Smooth muscle cell (in vitro differentiated cells): ENCODE data around the gene PAK3. TPM values are rescaled to one million over a fixed set of nuclear protein-coding genes. Genes with fewer than 3 reads are reported as not detected.

Experiments used
- DNase-seq: peaks from one replicate; lab custom pipeline; 2025; ENCODE audit not compliant: unreplicated experiment; lab: John Stamatoyannopoulos, UW
- H2AFZ ChIP-seq: fragments of 200-600 bp; sonication (generic); 2 replicates; pipeline ENCODE4 v1.6.0; 2016; ENCODE audit warnings: antibody characterized with exemption, low read depth, mild to moderate bottlenecking
- H3F3A ChIP-seq: fragments of 200-600 bp; sonication (generic); 2 replicates; pipeline ENCODE4 v1.6.0; 2017; ENCODE audit warnings: antibody characterized with exemption, low read depth
- H3K27ac ChIP-seq: fragments of 200-600 bp; sonication (generic); 2 replicates; pipeline ENCODE4 v1.5.1; 2016; ENCODE audit warnings: low read depth, mild to moderate bottlenecking
- H3K27me3 ChIP-seq: fragments of 200-600 bp; sonication (generic); 2 replicates; pipeline ENCODE4 v1.6.1; 2016; ENCODE audit warnings: low read depth, mild to moderate bottlenecking
- H3K36me3 ChIP-seq: fragments of 200-600 bp; sonication (generic); 2 replicates; pipeline ENCODE4 v1.5.1; 2016; ENCODE audit warnings: low read depth
- H3K4me1 ChIP-seq: fragments of 200-600 bp; sonication (generic); 2 replicates; pipeline ENCODE4 v1.5.1; 2016; ENCODE audit warnings: low read depth
- H3K4me2 ChIP-seq: fragments of 200-600 bp; sonication (generic); 2 replicates; pipeline ENCODE4 v1.6.0; 2016; ENCODE audit warnings: mild to moderate bottlenecking
- H3K4me3 ChIP-seq: fragments of 200-600 bp; sonication (generic); 2 replicates; pipeline ENCODE4 v1.5.1; 2016; ENCODE audit warnings: mild to moderate bottlenecking
- H3K79me2 ChIP-seq: fragments of 200-600 bp; sonication (generic); 2 replicates; pipeline ENCODE4 v1.6.0; 2016; ENCODE audit warnings: low read depth, mild to moderate bottlenecking
- H3K9ac ChIP-seq: fragments of 200-600 bp; sonication (generic); 2 replicates; pipeline ENCODE4 v1.6.0; 2016; ENCODE audit warnings: low read depth
- H3K9me3 ChIP-seq: fragments of 200-600 bp; sonication (generic); replicated peaks from 2 replicates; pipeline ENCODE4 v1.5.1; 2016; ENCODE audit warnings: low read depth
- H4K20me1 ChIP-seq: fragments of 200-600 bp; sonication (generic); 2 replicates; pipeline ENCODE4 v1.6.0; 2016; ENCODE audit warnings: low read depth
- CTCF ChIP-seq: fragments of 200-600 bp; sonication (generic); IDR thresholded peaks from 2 replicates; pipeline ENCODE4 v1.5.1; 2017; ENCODE audit warnings: borderline replicate concordance, mild to moderate bottlenecking, antibody characterized with exemption; ENCODE audit not compliant: insufficient read depth, poor library complexity, severe bottlenecking
- WGBS: methylation state at CpG from one replicate; pipeline ENCODE4 v1.1.7; 2016; ENCODE audit warnings: low lambda C conversion rate; 5-methylcytosine and 5-hydroxymethylcytosine counted together
- polyA plus RNA-seq: library from polyadenylated mRNA; unstranded; fragments of >200 nt; fragmentation: Nextera tagmentation; extraction: Ambion mirVana; gene quantifications from 2 replicates; pipeline ENCODE4 v1.2.1, GENCODE V29; 2016
- total RNA-seq: library from RNA; depleted of rRNA; stranded (reverse); fragments of >200 nt; gene quantifications from 2 replicates; pipeline ENCODE4 v1.2.3, GENCODE V29; 2014

PAK3 gene
- total RNA-seq, result 0.04 and 0.36 TPM in 2 replicates
- 0.14 and 0.17 TPM in 2 replicates for polyA plus RNA-seq

- H3K79me2 ChIP-seq, result no peaks in the 10 kb centered on the region
- H4K20me1 ChIP-seq, result no peaks in the 10 kb centered on the region
- no peaks in the 10 kb centered on the region for H3F3A ChIP-seq
- no peak within 1 kb of the TSS for H3K27ac ChIP-seq
- peak within 1 kb of the TSS; percentile 58 for H3K4me3 ChIP-seq
- no peaks in the 10 kb centered on the region for H3K36me3 ChIP-seq
- H3K27me3 ChIP-seq, result peaks cover 54% of the 10 kb centered on the region
- H2AFZ ChIP-seq, result peak within 1 kb of the TSS; percentile 85
- no peak for TF ChIP-seq CTCF
- no peak within 1 kb of the TSS for H3K9ac ChIP-seq
- peak; percentile 7 for DNase-seq
- H3K9me3 ChIP-seq, result no peaks in the 10 kb centered on the region
- under 1% methylated on average over 42 of the region's 51 CpGs for WGBS
- peaks cover 5% of the 10 kb centered on the region for H3K4me1 ChIP-seq
- peak within 1 kb of the TSS; percentile 95 for H3K4me2 ChIP-seq
These were observed at the start of gene PAK3 for GRCh38 chrX:111095974-111096895. Gene PAK3 (plus strand): TSS chrX:111096191. CDS start chrX:111123104, 26,913 bp downstream.

GRCh38 chrX:111047575-111047974, 48.4 kb upstream of the PAK3 start:
- TF ChIP-seq CTCF, result no peak
- no peaks in the 10 kb centered on the region for H3K9me3 ChIP-seq
- no peak overlapping the region for H3K4me3 ChIP-seq
- no peak overlapping the region for H3K9ac ChIP-seq
- no peaks in the 10 kb centered on the region for H4K20me1 ChIP-seq
- no peaks in the 10 kb centered on the region for H3K79me2 ChIP-seq
- no peak for DNase-seq
- H3F3A ChIP-seq, result no peaks in the 10 kb centered on the region
- H3K27me3 ChIP-seq, result no peaks in the 10 kb centered on the region
- H3K27ac ChIP-seq, result no peak overlapping the region
- H2AFZ ChIP-seq, result no peak overlapping the region
- 56% methylated on average over 4 of the region's 4 CpGs for WGBS
- H3K4me2 ChIP-seq, result no peak overlapping the region
- no peaks in the 10 kb centered on the region for H3K4me1 ChIP-seq
- H3K36me3 ChIP-seq, result no peaks in the 10 kb centered on the region

GRCh38 chrX:111052478-111052877, 43.5 kb upstream of the PAK3 start:
- Histone ChIP-seq H3K79me2 (no peaks in the 10 kb centered on the region), H3K27me3 (no peaks in the 10 kb centered on the region), H3K4me3 (no peak overlapping the region), H3K9me3 (no peaks in the 10 kb centered on the region), H3K27ac (no peak overlapping the region), H2AFZ (no peak overlapping the region), H3F3A (no peaks in the 10 kb centered on the region), H3K36me3 (no peaks in the 10 kb centered on the region), H3K4me1 (no peaks in the 10 kb centered on the region), H3K9ac (no peak overlapping the region), H3K4me2 (no peak overlapping the region), H4K20me1 (no peaks in the 10 kb centered on the region)
- DNase-seq, result no peak
- TF ChIP-seq CTCF, result no peak
